Activated T-helper 17 cell treated with anti-CD3 and anti-CD28 coated beads, Interleukin-2, amount 50 U/mL, for 72 hours (primary cell): ENCODE results near the gene RAI14. TPM values are rescaled to one million over a fixed set of nuclear protein-coding genes. Genes with fewer than 3 reads are reported as not detected.

ENCODE experiments used
- ATAC-seq: fragments of 150-1000 bp; cut with Tn5 transposase; replicated peaks from 2 replicates; pipeline ENCODE4 v1.10.0; 2021; ENCODE audit warnings: mild to moderate bottlenecking, moderate library complexity
- H3K27ac Mint-ChIP-seq: one replicate; pipeline ENCODE4 v1.8.0; 2022; ENCODE audit warnings: mixed read lengths
- H3K27me3 Mint-ChIP-seq: one replicate; pipeline ENCODE4 v1.8.0; 2022; ENCODE audit warnings: mixed read lengths
- H3K36me3 Mint-ChIP-seq: one replicate; pipeline ENCODE4 v1.8.0; 2022; ENCODE audit warnings: low read depth, mild to moderate bottlenecking, mixed read lengths
- H3K4me1 Mint-ChIP-seq: one replicate; pipeline ENCODE4 v1.8.0; 2022; ENCODE audit warnings: mixed read lengths
- H3K4me3 Mint-ChIP-seq: one replicate; pipeline ENCODE4 v1.8.0; 2022; ENCODE audit warnings: mild to moderate bottlenecking, mixed read lengths
- H3K9me3 Mint-ChIP-seq: one replicate; pipeline ENCODE4 v1.8.0; 2022; ENCODE audit warnings: mixed read lengths
- total RNA-seq, 2 donors: library from RNA; stranded (reverse); gene quantifications; one replicate each; pipeline ENCODE4 v1.2.3, GENCODE V29; 2022

Gene RAI14
- total RNA-seq, result 1 to 10 TPM in 1 of 2 donors, under 1 TPM in 1; 0.41 to 3.3 TPM

DNA sequence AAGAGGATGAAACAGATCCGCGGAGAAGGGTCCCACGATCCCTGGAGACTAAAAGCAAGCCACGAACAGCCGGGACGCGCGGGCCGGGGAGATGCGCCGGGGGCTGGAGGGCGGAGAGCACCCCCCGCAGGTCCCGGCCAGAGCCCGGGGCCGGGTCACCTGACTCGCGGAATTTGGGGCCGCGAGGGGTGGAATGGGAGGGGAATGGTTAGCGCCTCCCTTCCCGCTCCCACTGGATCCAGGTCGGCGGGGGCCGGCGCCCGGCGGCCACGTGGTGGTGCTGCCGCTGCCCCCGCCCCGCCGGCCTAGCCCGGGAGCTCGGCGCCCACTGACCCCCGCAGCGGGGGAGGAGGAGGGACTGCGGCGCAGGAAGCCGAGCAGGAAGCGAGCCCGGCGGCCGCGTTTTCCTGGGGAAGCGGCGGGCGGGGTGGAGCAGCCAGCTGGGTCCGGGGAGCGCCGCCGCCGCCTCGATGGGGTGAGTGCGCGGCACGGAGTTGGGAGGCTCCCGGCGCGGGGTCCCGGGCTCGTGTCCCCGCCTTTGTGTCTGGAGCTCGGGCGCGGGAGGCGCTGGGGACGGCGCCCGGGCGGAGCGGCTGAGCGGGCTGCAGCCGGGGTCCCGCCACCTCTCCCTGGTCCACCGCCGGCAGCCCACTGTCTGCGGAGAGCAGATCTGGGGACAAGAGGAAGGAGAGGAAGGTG is at the start of gene RAI14:
Gene RAI14, plus strand, starts transcription at position 328 of the 699 bp plus-strand sequence. CDS start 30,592 bp downstream, outside the sequence.
- H3K27me3 Mint-ChIP-seq, result peaks cover 8% of the 10 kb centered on the region
- peak within 1 kb of the TSS; percentile 74 for H3K27ac Mint-ChIP-seq
- ATAC-seq, result peak; percentile 44
- H3K9me3 Mint-ChIP-seq, result no peaks in the 10 kb centered on the region
- H3K4me1 Mint-ChIP-seq, result peaks cover 12% of the 10 kb centered on the region
- peak within 1 kb of the TSS; percentile 85 for H3K4me3 Mint-ChIP-seq
- H3K36me3 Mint-ChIP-seq, result no peaks in the 10 kb centered on the region

DNA sequence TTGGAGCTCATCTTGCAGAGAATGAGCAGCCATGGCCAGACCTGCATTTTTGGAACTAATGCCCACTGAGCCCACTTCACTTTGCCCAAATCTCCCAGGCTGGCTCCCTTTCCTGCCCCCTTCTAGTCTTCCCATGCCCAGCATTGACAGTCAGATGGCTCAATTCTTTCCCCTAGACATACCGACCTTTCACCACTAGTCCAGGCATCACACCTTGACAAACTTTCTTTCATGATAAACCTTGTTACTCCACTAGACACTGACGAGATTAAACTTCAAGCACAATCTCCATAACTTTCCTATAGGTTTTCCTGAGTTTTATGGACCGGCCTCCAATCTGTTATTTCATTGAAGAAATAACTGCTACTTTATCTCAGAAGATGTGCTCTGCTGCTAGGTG is 47.8 kb upstream of the RAI14 start:
- H3K4me1 Mint-ChIP-seq, result no peaks in the 10 kb centered on the region
- H3K9me3 Mint-ChIP-seq, result no peaks in the 10 kb centered on the region
- H3K36me3 Mint-ChIP-seq, result no peaks in the 10 kb centered on the region
- H3K4me3 Mint-ChIP-seq, result no peak overlapping the region
- ATAC-seq, result no peak
- peaks cover 7% of the 10 kb centered on the region for H3K27me3 Mint-ChIP-seq
- H3K27ac Mint-ChIP-seq, result no peak overlapping the region

GRCh38 chr5:34608859-34609648 is 47.1 kb upstream of the RAI14 start:
- no peaks in the 10 kb centered on the region for H3K4me1 Mint-ChIP-seq

GRCh38 chr5:34609951-34610441 is 46.1 kb upstream of the RAI14 start:
- Mint-ChIP-seq H3K9me3 (no peaks in the 10 kb centered on the region), H3K27ac (no peak overlapping the region)

More at GRCh38 chr5:34608859-34609648, 47.1 kb upstream of the RAI14 start:
- no peaks in the 10 kb centered on the region for H3K36me3 Mint-ChIP-seq
- no peak overlapping the region for H3K27ac Mint-ChIP-seq
- peaks cover 7% of the 10 kb centered on the region for H3K27me3 Mint-ChIP-seq
- H3K4me3 Mint-ChIP-seq, result no peak overlapping the region
- no peaks in the 10 kb centered on the region for H3K9me3 Mint-ChIP-seq
- ATAC-seq, result no peak

GRCh38 chr5:34610546-34610945 is 45.6 kb upstream of the RAI14 start:
- no peaks in the 10 kb centered on the region for H3K36me3 Mint-ChIP-seq
- no peaks in the 10 kb centered on the region for H3K9me3 Mint-ChIP-seq
- peaks cover 7% of the 10 kb centered on the region for H3K27me3 Mint-ChIP-seq
- H3K27ac Mint-ChIP-seq, result no peak overlapping the region
- H3K4me1 Mint-ChIP-seq, result no peaks in the 10 kb centered on the region
- ATAC-seq, result no peak
- no peak overlapping the region for H3K4me3 Mint-ChIP-seq

More at GRCh38 chr5:34609951-34610441, 46.1 kb upstream of the RAI14 start:
- peaks cover 7% of the 10 kb centered on the region for H3K27me3 Mint-ChIP-seq
- H3K4me3 Mint-ChIP-seq, result no peak overlapping the region
- H3K36me3 Mint-ChIP-seq, result no peaks in the 10 kb centered on the region
- no peaks in the 10 kb centered on the region for H3K4me1 Mint-ChIP-seq
- ATAC-seq, result no peak

GRCh38 chr5:34611464-34612415 is 44.4 kb upstream of the RAI14 start:
- no peak overlapping the region for H3K4me3 Mint-ChIP-seq
- ATAC-seq, result no peak
- no peak overlapping the region for H3K27ac Mint-ChIP-seq
- H3K36me3 Mint-ChIP-seq, result no peaks in the 10 kb centered on the region
- no peaks in the 10 kb centered on the region for H3K9me3 Mint-ChIP-seq
- H3K27me3 Mint-ChIP-seq, result peaks cover 7% of the 10 kb centered on the region
- no peaks in the 10 kb centered on the region for H3K4me1 Mint-ChIP-seq

DNA sequence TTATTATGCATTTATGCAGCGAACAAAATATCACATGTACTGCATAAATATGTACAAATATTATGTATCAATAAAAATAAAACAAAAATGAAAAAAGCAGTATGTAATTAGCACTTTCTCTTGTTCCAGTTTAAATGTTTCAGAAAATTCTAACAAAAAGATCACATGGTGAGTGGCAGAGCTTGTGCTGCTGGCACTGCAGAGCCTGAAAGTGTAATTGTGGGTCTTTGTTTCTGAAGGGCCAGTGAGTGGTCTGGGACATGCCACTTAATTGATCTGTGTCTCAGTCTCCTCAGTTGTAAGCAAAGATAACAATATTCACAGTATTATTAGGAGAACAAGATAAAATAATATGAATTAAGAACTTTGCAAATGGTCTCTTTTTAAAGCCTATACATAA is 39.5 kb upstream of the RAI14 start:
- Mint-ChIP-seq H3K4me1 (no peaks in the 10 kb centered on the region), H3K9me3 (no peaks in the 10 kb centered on the region), H3K36me3 (no peaks in the 10 kb centered on the region), H3K27ac (no peak overlapping the region), H3K4me3 (no peak overlapping the region), H3K27me3 (no peaks in the 10 kb centered on the region)
- ATAC-seq, result no peak

DNA sequence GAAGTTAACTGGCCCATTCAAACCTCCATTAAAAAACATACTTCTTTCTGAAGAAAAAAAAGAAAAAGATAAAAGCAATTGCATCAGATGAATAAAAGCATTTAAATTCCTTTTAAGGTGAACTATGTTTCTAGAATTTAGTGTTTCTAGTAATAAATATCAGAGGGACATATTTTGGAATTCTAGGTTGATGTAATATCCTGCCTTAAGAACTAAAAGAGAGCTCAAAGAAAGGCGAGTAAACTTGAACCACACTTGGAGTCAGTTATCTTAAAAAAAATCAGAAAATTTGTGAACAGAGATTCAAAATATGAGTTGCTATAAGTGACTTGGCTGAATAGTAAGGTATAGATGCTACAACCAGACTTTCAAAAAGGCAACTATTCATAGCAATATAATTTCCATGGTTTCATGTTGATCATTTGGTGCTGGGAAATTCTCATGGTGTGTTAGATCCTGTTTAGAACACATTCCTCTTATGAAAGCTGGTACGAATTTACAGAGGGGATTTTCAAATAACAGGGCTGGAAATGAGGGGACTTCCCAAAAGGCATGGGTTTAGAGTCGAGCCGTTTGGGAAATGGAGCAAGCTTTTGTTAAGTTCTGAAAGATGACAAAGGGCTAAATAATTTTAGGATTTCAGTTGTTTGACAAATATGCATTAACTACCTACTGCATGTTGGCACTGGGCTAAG is 37.6 kb upstream of the RAI14 start:
- Mint-ChIP-seq H3K9me3 (no peaks in the 10 kb centered on the region), H3K27ac (no peak overlapping the region), H3K4me1 (no peaks in the 10 kb centered on the region), H3K4me3 (no peak overlapping the region), H3K36me3 (no peaks in the 10 kb centered on the region), H3K27me3 (no peaks in the 10 kb centered on the region)
- ATAC-seq, result peak; percentile 16

- ATAC-seq, result no peak
- H3K4me3 Mint-ChIP-seq, result no peak overlapping the region
- H3K27ac Mint-ChIP-seq, result no peak overlapping the region
- H3K4me1 Mint-ChIP-seq, result no peaks in the 10 kb centered on the region
- no peaks in the 10 kb centered on the region for H3K36me3 Mint-ChIP-seq
- H3K9me3 Mint-ChIP-seq, result no peaks in the 10 kb centered on the region
- H3K27me3 Mint-ChIP-seq, result peaks cover 4% of the 10 kb centered on the region
Measured at GRCh38 chr5:34620185-34620584, 35.9 kb upstream of the RAI14 start.

DNA sequence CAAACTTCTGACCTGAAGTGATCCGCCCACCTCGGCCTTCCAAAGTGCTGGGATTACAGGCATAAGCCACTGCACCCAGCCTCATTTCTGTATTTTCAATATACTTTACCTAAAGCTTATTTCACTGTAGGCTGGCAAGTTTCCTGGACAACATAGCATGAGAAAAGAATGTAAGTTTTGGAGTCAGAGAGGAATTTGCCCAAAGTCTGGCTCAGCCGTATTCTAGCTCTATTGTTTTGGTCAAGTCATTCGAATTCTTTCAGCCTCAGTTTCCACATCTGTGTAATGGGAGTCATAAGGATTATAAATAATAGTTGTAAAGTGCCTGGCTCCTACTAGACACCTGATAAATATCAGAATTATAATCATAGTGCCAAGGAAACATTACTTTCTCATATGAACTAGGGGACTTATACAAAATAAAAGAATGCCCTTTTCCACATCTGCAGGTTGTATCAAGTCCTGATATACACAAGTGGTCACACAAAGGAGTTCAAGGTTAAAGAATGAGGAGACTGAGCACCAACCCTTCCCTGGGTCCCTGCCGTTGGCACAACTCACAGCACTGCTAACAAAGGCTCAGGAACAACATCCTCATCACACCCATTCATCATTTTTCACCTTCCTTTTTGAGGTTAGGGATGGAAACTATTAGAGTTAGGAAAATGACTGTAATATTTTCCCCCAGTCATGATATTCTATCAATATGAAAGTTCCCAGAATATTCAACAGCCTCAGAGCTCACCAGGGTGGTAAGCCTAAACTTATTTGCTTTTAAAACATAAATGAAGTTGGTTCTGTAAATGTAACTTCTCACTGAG is 34.6 kb upstream of the RAI14 start:
- H3K4me1 Mint-ChIP-seq, result no peaks in the 10 kb centered on the region
- H3K36me3 Mint-ChIP-seq, result no peaks in the 10 kb centered on the region
- ATAC-seq, result peak; percentile 56
- no peak overlapping the region for H3K4me3 Mint-ChIP-seq
- no peaks in the 10 kb centered on the region for H3K9me3 Mint-ChIP-seq
- H3K27ac Mint-ChIP-seq, result no peak overlapping the region
- peaks cover 6% of the 10 kb centered on the region for H3K27me3 Mint-ChIP-seq

GRCh38 chr5:34622098-34622400 is 34.1 kb upstream of the RAI14 start:
- no peaks in the 10 kb centered on the region for H3K36me3 Mint-ChIP-seq
- no peak overlapping the region for H3K27ac Mint-ChIP-seq
- H3K27me3 Mint-ChIP-seq, result peaks cover 6% of the 10 kb centered on the region
- no peak overlapping the region for H3K4me3 Mint-ChIP-seq
- no peak for ATAC-seq
- H3K4me1 Mint-ChIP-seq, result no peaks in the 10 kb centered on the region
- H3K9me3 Mint-ChIP-seq, result no peaks in the 10 kb centered on the region

- no peaks in the 10 kb centered on the region for H3K4me1 Mint-ChIP-seq
- peaks cover 6% of the 10 kb centered on the region for H3K27me3 Mint-ChIP-seq
- H3K27ac Mint-ChIP-seq, result no peak overlapping the region
- no peaks in the 10 kb centered on the region for H3K9me3 Mint-ChIP-seq
- H3K36me3 Mint-ChIP-seq, result no peaks in the 10 kb centered on the region
- no peak overlapping the region for H3K4me3 Mint-ChIP-seq
- ATAC-seq, result no peak
Measured at GRCh38 chr5:34624691-34625090, 31.4 kb upstream of the RAI14 start.

GRCh38 chr5:34625246-34625645 is 30.9 kb upstream of the RAI14 start:
- Mint-ChIP-seq H3K9me3 (peaks cover 5% of the 10 kb centered on the region), H3K4me3 (no peak overlapping the region), H3K27ac (no peak overlapping the region), H3K36me3 (no peaks in the 10 kb centered on the region), H3K27me3 (peaks cover 10% of the 10 kb centered on the region), H3K4me1 (no peaks in the 10 kb centered on the region)
- no peak for ATAC-seq
